ENCODE results near the gene STING1. TPM values are rescaled to one million over a fixed set of nuclear protein-coding genes. Genes with fewer than 3 reads are reported as not detected.
A peak's percentile ranks its signal among the peaks of the same experiment; 100 is the strongest.

Gene STING1
- total RNA-seq, 1 experiment from 2014 or later, result 1.6 TPM

GRCh38 chr5:139430015-139430414 is 52.5 kb downstream of the STING1 start:
- Mint-ChIP-seq H3K27me3 (ENCODE audit: low read depth) (no peaks in the 10 kb centered on the region), H3K4me1 (no peaks in the 10 kb centered on the region), H3K36me3 (peaks cover 20% of the 10 kb centered on the region), H3K9me3 (no peaks in the 10 kb centered on the region), H3K4me3 (no peak overlapping the region), H3K27ac (no peak overlapping the region)
- ATAC-seq, result no peak
- ChIA-PET POLR2A (interaction anchor here (0.5 to 1.2 kb wide), 2 partner anchors 9 to 93 kb away, joined by 4 to 5 read pairs; partner anchors contain the start of gene DNAJC18), CTCF (no interaction called here)
- no peak for TF ChIP-seq ZSCAN18 (CRISPR knock-in tag; IDR thresholded peaks at IDR 0.05)
- no peak for TF ChIP-seq MYBL2 (CRISPR knock-in tag; IDR thresholded peaks at IDR 0.05)
- TF ChIP-seq, protein P1, sequence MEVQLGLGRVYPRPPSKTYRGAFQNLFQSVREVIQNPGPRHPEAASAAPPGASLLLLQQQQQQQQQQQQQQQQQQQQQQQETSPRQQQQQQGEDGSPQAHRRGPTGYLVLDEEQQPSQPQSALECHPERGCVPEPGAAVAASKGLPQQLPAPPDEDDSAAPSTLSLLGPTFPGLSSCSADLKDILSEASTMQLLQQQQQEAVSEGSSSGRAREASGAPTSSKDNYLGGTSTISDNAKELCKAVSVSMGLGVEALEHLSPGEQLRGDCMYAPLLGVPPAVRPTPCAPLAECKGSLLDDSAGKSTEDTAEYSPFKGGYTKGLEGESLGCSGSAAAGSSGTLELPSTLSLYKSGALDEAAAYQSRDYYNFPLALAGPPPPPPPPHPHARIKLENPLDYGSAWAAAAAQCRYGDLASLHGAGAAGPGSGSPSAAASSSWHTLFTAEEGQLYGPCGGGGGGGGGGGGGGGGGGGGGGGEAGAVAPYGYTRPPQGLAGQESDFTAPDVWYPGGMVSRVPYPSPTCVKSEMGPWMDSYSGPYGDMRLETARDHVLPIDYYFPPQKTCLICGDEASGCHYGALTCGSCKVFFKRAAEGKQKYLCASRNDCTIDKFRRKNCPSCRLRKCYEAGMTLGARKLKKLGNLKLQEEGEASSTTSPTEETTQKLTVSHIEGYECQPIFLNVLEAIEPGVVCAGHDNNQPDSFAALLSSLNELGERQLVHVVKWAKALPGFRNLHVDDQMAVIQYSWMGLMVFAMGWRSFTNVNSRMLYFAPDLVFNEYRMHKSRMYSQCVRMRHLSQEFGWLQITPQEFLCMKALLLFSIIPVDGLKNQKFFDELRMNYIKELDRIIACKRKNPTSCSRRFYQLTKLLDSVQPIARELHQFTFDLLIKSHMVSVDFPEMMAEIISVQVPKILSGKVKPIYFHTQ (CRISPR knock-in tag; IDR thresholded peaks at IDR 0.05), result no peak
- TF ChIP-seq ZBTB43 (CRISPR knock-in tag; IDR thresholded peaks at IDR 0.05), result no peak
- TF ChIP-seq, protein P2, sequence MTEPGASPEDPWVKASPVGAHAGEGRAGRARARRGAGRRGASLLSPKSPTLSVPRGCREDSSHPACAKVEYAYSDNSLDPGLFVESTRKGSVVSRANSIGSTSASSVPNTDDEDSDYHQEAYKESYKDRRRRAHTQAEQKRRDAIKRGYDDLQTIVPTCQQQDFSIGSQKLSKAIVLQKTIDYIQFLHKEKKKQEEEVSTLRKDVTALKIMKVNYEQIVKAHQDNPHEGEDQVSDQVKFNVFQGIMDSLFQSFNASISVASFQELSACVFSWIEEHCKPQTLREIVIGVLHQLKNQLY (CRISPR knock-in tag; IDR thresholded peaks at IDR 0.05), result no peak
- TF ChIP-seq, protein P3, sequence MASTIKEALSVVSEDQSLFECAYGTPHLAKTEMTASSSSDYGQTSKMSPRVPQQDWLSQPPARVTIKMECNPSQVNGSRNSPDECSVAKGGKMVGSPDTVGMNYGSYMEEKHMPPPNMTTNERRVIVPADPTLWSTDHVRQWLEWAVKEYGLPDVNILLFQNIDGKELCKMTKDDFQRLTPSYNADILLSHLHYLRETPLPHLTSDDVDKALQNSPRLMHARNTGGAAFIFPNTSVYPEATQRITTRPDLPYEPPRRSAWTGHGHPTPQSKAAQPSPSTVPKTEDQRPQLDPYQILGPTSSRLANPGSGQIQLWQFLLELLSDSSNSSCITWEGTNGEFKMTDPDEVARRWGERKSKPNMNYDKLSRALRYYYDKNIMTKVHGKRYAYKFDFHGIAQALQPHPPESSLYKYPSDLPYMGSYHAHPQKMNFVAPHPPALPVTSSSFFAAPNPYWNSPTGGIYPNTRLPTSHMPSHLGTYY (CRISPR knock-in tag; IDR thresholded peaks at IDR 0.05), result no peak
- no peak for TF ChIP-seq ZNF416 (CRISPR knock-in tag; IDR thresholded peaks at IDR 0.05)
- no peak for DNase-seq (ENCODE audit: low spot score)

DNA sequence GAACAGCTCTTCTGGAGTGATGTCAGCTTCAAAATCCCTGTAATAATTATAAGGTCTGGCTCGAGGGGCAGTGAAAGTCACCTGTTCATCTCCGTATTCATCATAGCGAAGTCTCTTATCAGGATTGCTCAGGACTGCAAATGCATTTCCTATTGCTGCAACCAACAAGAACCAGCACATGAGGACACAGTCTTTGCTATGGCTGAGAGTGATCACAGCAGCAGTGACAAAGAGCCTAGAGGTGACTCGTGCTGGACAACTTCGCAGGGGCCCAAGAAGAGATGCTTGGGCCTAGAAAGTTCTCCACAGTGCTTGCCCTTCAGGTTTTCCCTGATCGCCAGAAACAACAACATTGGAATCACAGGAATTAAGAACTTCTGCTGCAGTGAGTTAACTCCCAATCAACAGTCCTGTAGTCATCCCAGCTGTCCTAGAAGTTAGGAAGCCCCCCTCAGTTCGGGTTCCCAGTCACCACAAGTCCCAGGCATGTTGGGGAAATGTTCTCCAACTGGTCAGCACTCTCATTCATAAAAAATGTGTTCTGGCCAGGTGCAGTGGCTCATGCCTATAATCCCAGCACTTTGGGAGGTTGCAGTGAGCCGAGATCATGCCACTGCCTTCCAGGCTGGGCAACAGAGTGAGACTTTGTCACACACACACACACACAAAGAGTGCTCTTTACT is 56.2 kb downstream of the STING1 start:
- Mint-ChIP-seq H3K36me3 (peaks cover 31% of the 10 kb centered on the region), H3K4me1 (no peaks in the 10 kb centered on the region), H3K9me3 (no peaks in the 10 kb centered on the region), H3K4me3 (no peak overlapping the region), H3K27me3 (ENCODE audit: low read depth) (no peaks in the 10 kb centered on the region), H3K27ac (0 out of 2 replicates have a peak overlapping the region, but pooled peaks have one; percentile 19)
- ChIA-PET POLR2A (no interaction called here), CTCF (interaction anchor here (9.6 kb wide), 1 partner anchor 89 kb away, joined by 208 read pairs; no protein-coding TSS in a partner anchor)
- ATAC-seq, result no peak
- TF ChIP-seq, protein P4, sequence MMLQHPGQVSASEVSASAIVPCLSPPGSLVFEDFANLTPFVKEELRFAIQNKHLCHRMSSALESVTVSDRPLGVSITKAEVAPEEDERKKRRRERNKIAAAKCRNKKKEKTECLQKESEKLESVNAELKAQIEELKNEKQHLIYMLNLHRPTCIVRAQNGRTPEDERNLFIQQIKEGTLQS (CRISPR knock-in tag; conservative IDR thresholded peaks at IDR 0.05), result no peak
- TF ChIP-seq PRDM15 (CRISPR knock-in tag; IDR thresholded peaks at IDR 0.05), result no peak
- TF ChIP-seq GABPB1 (CRISPR knock-in tag; IDR thresholded peaks at IDR 0.05), result no peak
- no peak for TF ChIP-seq TCF7 (CRISPR knock-in tag; IDR thresholded peaks at IDR 0.05; ENCODE audit: low read depth)
- TF ChIP-seq ELF4 (CRISPR knock-in tag; IDR thresholded peaks at IDR 0.05; ENCODE audit: low read depth), result no peak
- TF ChIP-seq CBFB (CRISPR knock-in tag; IDR thresholded peaks at IDR 0.05; ENCODE audit: low read depth), result no peak
- no peak for TF ChIP-seq IRF2 (CRISPR knock-in tag; IDR thresholded peaks at IDR 0.05; ENCODE audit: borderline replicate concordance, low read depth)
- TF ChIP-seq, protein P3 (CRISPR knock-in tag; IDR thresholded peaks at IDR 0.05), result no peak
- TF ChIP-seq, protein P2 (CRISPR knock-in tag; IDR thresholded peaks at IDR 0.05), result no peak
- no peak for TF ChIP-seq ATF6 (CRISPR knock-in tag; IDR thresholded peaks at IDR 0.05)
- TF ChIP-seq MYBL2 (CRISPR knock-in tag; IDR thresholded peaks at IDR 0.05), result no peak
- no peak for TF ChIP-seq ZNF317 (CRISPR knock-in tag; IDR thresholded peaks at IDR 0.05; ENCODE audit: borderline replicate concordance, low read depth)
- no peak for DNase-seq (ENCODE audit: low spot score)
